ENCODE results near the gene TCAF1. TPM values are rescaled to one million over a fixed set of nuclear protein-coding genes. Genes with fewer than 3 reads are reported as not detected.
"Not testable (repeated sequence)": the region's sequence is repeated elsewhere in the genome, so short reads cannot be mapped to it uniquely, and the experiment has no call there.

TCAF1 gene
- total RNA-seq, 2 experiments from 2014 or later, result 8.6 to 9.0 TPM

- not testable (repeated sequence) for H3K4me1 Mint-ChIP-seq, H3K36me3 Mint-ChIP-seq, H3K27ac Mint-ChIP-seq, H3K27me3 Mint-ChIP-seq, DNase-seq, H3K4me3 Mint-ChIP-seq, H3K9me3 Mint-ChIP-seq
Observed at GRCh38 chr7:143810639-143811038, 91.3 kb downstream of the TCAF1 start.

GRCh38 chr7:143806664-143807071, 95.3 kb downstream of the TCAF1 start:
- not testable (repeated sequence) for H3K36me3 Mint-ChIP-seq, DNase-seq

More at GRCh38 chr7:143806664-143807071, 95.3 kb downstream of the TCAF1 start:
- H3K4me1 Mint-ChIP-seq, H3K9me3 Mint-ChIP-seq, H3K27ac Mint-ChIP-seq, H3K4me3 Mint-ChIP-seq, H3K27me3 Mint-ChIP-seq: not testable (repeated sequence)

Other genes with a start within 250 kb of the TCAF1 start
- gene CTAGE6, start 144.5 kb downstream of the TCAF1 start, total RNA-seq, result under 1 TPM in 1 of 2 experiments, not detected in 1; 0.52 TPM
- gene OR2F2, start 33.1 kb upstream of the TCAF1 start, total RNA-seq, result not detected
- gene OR2F1, start 52.7 kb upstream of the TCAF1 start, total RNA-seq, result not detected
- not detected for gene OR6B1, start 98.1 kb upstream of the TCAF1 start, total RNA-seq
- gene OR2A5, start 146.8 kb upstream of the TCAF1 start, total RNA-seq, result not detected
- gene OR2A25, start 167.6 kb upstream of the TCAF1 start, total RNA-seq, result not detected
- not detected for gene OR2A12, start 184.1 kb upstream of the TCAF1 start, total RNA-seq
- gene OR2A2, start 207.4 kb upstream of the TCAF1 start, total RNA-seq, result not detected
- gene OR2A14, start 221.0 kb upstream of the TCAF1 start, total RNA-seq, result not detected